Cardiac muscle cell (in vitro differentiated cells and primary cell): Measurements from ENCODE around the gene KLHL14. TPM values are rescaled to one million over a fixed set of nuclear protein-coding genes. Genes with fewer than 3 reads are reported as not detected.
"Not testable (repeated sequence)": the region's sequence is repeated elsewhere in the genome, so short reads cannot be mapped to it uniquely, and the experiment has no call there.

Experiments
- DNase-seq, 2 donors: peaks; one replicate each; pipeline versions ENCODE4 v3.0.0 to v3.0.0-alpha.2; 2010 to 2017; ENCODE audit warnings: low read depth in 1 of 2, low spot score in 1 of 2
- H3K27ac ChIP-seq: fragments of 200-600 bp; sonication (generic); 2 replicates; pipeline ENCODE4 v1.5.1; 2016
- H3K27me3 ChIP-seq: fragments of 200-600 bp; sonication (generic); 2 replicates; pipeline ENCODE4 v1.6.0; 2016; ENCODE audit warnings: control low read depth
- H3K36me3 ChIP-seq: fragments of 200-600 bp; sonication (generic); 2 replicates; pipeline ENCODE4 v1.5.1; 2016; ENCODE audit warnings: control low read depth
- H3K4me1 ChIP-seq: fragments of 200-600 bp; sonication (generic); 2 replicates; pipeline ENCODE4 v1.8.1; 2017; ENCODE audit warnings: low read depth, mild to moderate bottlenecking, mixed run types
- H3K4me3 ChIP-seq: fragments of 200-600 bp; sonication (generic); 2 replicates; pipeline ENCODE4 v1.5.1; 2016; ENCODE audit warnings: mild to moderate bottlenecking
- H3K9me3 ChIP-seq: fragments of 200-600 bp; sonication (generic); 2 replicates; pipeline ENCODE4 v1.5.1; 2017; ENCODE audit warnings: low read depth, mild to moderate bottlenecking, control low read depth
- CTCF ChIP-seq: IDR thresholded peaks from 2 replicates; pipeline ENCODE4 v1.5.1; 2012; ENCODE audit warnings: low read depth, mild to moderate bottlenecking, low read length
- polyA plus RNA-seq: library from polyadenylated mRNA; unstranded; fragments of >200 nt; fragmentation: Nextera tagmentation; extraction: Ambion mirVana; gene quantifications from 2 replicates; pipeline ENCODE4 v1.2.1, GENCODE V29; 2016
- total RNA-seq: library from RNA; depleted of rRNA; stranded (reverse); fragments of >200 nt; gene quantifications from 2 replicates; pipeline ENCODE4 v1.2.3, GENCODE V29; 2016

The KLHL14 gene
- total and polyA plus RNA-seq, 2 experiments from 2014 or later = 54.8 to 69.8 TPM

DNA sequence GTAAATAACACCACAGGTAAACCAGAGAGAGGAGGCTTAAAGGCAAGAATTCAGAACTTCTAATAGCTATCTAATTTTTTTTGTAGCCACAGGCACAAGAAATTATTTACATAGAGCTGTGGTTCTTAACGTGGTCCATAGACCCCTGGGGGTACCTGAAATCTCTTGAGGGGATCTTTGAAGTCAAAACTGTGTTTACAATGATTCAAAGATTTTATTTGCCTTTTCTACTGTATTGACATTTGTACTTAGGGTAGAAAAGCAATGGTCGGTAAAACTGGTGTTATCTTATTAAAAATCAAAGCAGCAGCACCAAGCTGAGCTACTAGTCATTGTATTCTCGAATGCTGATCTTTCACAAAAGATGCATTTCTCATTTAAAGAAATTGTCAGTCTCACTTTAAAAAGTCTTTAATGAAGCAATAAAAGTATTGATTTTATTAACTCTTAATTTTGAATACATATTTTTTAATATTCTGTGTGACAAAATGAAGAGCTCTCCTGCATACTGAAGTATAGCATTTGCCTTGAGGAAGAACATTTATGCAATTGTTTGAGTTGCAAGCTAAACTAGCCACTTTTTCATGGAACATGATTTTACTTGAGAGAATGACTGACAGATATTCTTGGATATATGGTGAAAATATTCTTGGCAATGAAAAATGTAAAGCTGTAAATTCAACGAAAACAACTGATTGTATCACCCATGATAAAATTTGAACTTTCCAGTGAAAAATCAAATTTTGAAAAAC is 25.6 kb upstream of the KLHL14 start:
- H3K27me3 ChIP-seq = no peaks in the 10 kb centered on the region
- H3K4me1 ChIP-seq = peaks cover 17% of the 10 kb centered on the region
- H3K9me3 ChIP-seq = no peaks in the 10 kb centered on the region
- H3K27ac ChIP-seq = no peak overlapping the region
- no peak overlapping the region for H3K4me3 ChIP-seq
- H3K36me3 ChIP-seq = no peaks in the 10 kb centered on the region
- TF ChIP-seq CTCF = no peak
- no peak for DNase-seq

DNA sequence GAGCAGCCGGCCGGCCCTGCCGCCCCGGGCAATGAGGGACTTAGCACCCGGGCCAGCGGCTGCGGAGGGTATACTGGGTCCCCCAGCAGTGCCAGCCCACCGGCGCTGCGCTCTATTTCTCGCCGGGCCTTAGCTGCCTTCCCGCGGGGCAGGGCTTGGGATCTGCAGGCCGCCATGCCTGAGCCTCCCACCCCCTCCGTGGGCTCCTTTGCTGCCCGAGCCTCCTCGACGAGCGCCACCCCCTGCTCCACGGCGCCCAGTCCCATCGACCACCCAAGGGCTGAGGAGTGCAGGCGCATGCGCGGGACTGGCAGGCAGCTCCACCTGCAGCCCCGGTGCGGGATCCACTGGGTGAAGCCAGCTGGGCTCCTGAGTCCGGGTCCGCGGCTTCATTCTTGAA is 21.8 kb upstream of the KLHL14 start:
- not testable (repeated sequence) for H3K4me1 ChIP-seq, H3K36me3 ChIP-seq, H3K27ac ChIP-seq, H3K4me3 ChIP-seq, H3K27me3 ChIP-seq, H3K9me3 ChIP-seq, DNase-seq

DNA sequence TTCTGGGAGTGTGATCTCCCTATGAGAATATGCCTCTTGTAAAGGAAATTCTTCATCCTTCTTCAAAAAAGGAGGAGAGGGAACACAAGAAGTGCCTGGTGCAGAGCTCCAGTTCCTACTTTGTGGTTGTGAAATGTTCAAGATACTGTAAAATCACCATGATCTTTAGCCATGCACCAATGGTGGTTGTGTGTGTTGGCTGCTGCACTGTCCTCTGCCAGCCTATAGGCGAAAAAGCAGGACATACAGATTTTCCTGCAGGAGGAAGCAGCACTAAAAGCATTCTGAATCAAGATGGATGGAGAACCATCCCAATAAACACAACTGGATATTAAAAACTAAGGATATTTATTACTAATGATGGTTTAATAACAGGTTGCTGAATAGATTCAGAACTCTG is 6.2 kb upstream of the KLHL14 start:
- H3K27me3 ChIP-seq = no peaks in the 10 kb centered on the region
- no peak overlapping the region for H3K27ac ChIP-seq
- no peak overlapping the region for H3K4me3 ChIP-seq
- no peak for DNase-seq
- H3K4me1 ChIP-seq = peaks cover 9% of the 10 kb centered on the region
- TF ChIP-seq CTCF = no peak
- H3K9me3 ChIP-seq = no peaks in the 10 kb centered on the region
- H3K36me3 ChIP-seq = no peaks in the 10 kb centered on the region

- Histone ChIP-seq H3K4me1 (peaks cover 21% of the 10 kb centered on the region), H3K4me3 (no peak overlapping the region), H3K27ac (peak overlapping the region; percentile 77), H3K9me3 (no peaks in the 10 kb centered on the region), H3K36me3 (no peaks in the 10 kb centered on the region), H3K27me3 (no peaks in the 10 kb centered on the region)
- no peak for TF ChIP-seq CTCF
- DNase-seq = peak in 1 of 2 donors; percentile 55
Measured at GRCh38 chr18:32777049-32777448, 4.2 kb upstream of the KLHL14 start.

DNA sequence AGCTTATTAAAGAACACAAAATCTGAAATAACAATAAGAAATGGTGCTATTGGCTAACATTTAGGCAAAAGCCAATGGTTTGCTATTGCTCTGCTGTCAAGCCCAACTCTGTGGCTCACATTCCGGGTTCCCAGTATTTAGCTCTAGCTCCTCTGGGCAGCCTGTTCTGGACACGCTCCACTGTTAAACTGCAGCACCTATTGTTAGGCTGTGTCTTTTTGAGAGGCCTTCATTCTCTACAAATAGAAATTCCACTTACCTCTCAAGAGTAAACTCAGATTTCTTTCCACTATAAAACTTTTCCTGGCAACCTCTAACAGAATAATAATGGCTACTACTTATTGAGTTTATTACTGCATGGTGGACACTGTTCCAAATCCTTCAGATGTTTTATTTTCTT is 3.7 kb upstream of the KLHL14 start:
- no peak for DNase-seq
- Histone ChIP-seq H3K4me3 (no peak overlapping the region), H3K36me3 (no peaks in the 10 kb centered on the region), H3K4me1 (peaks cover 21% of the 10 kb centered on the region), H3K9me3 (no peaks in the 10 kb centered on the region), H3K27ac (peak overlapping the region; percentile 77), H3K27me3 (no peaks in the 10 kb centered on the region)
- TF ChIP-seq CTCF = no peak

GRCh38 chr18:32775628-32776027 is 2.8 kb upstream of the KLHL14 start:
- no peak for TF ChIP-seq CTCF
- no peaks in the 10 kb centered on the region for H3K36me3 ChIP-seq
- no peaks in the 10 kb centered on the region for H3K9me3 ChIP-seq

More at GRCh38 chr18:32775628-32776027, 2.8 kb upstream of the KLHL14 start:
- Histone ChIP-seq H3K4me3 (no peak overlapping the region), H3K27me3 (no peaks in the 10 kb centered on the region), H3K4me1 (peaks cover 21% of the 10 kb centered on the region), H3K27ac (no peak overlapping the region)
- no peak for DNase-seq
